ENCODE data around the gene SLC22A6. TPM values are rescaled to one million over a fixed set of nuclear protein-coding genes. Genes with fewer than 3 reads are reported as not detected.
"Not testable (repeated sequence)": the region's sequence is repeated elsewhere in the genome, so short reads cannot be mapped to it uniquely, and the experiment has no call there.

The SLC22A6 gene
- total RNA-seq, 6 experiments from 2014 or later: not detected

- no peaks in the 10 kb centered on the region for H3K9me3 Mint-ChIP-seq
- TF ChIP-seq, protein P1, sequence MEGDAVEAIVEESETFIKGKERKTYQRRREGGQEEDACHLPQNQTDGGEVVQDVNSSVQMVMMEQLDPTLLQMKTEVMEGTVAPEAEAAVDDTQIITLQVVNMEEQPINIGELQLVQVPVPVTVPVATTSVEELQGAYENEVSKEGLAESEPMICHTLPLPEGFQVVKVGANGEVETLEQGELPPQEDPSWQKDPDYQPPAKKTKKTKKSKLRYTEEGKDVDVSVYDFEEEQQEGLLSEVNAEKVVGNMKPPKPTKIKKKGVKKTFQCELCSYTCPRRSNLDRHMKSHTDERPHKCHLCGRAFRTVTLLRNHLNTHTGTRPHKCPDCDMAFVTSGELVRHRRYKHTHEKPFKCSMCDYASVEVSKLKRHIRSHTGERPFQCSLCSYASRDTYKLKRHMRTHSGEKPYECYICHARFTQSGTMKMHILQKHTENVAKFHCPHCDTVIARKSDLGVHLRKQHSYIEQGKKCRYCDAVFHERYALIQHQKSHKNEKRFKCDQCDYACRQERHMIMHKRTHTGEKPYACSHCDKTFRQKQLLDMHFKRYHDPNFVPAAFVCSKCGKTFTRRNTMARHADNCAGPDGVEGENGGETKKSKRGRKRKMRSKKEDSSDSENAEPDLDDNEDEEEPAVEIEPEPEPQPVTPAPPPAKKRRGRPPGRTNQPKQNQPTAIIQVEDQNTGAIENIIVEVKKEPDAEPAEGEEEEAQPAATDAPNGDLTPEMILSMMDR (IDR thresholded peaks at IDR 0.05): no peak
- H3K4me1 Mint-ChIP-seq (ENCODE audit: low read depth): peaks cover 22% of the 10 kb centered on the region
- H3K27ac Mint-ChIP-seq: no peak overlapping the region
- no peaks in the 10 kb centered on the region for H3K36me3 Mint-ChIP-seq (ENCODE audit: low read depth)
- DNase-seq: no peak
- peaks cover 4% of the 10 kb centered on the region; the same call in 1 of the 2 replicates for H3K27me3 Mint-ChIP-seq (ENCODE audit: insufficient read depth)
- no peak overlapping the region for H3K4me3 Mint-ChIP-seq
Measured at GRCh38 chr11:62957147-62957546, 27.6 kb downstream of the SLC22A6 start.

- Mint-ChIP-seq H3K4me3 (no peak overlapping the region), H3K36me3 (ENCODE audit: low read depth) (no peaks in the 10 kb centered on the region), H3K27ac (no peak overlapping the region), H3K27me3 (ENCODE audit: insufficient read depth) (peaks cover 7% of the 10 kb centered on the region), H3K9me3 (no peaks in the 10 kb centered on the region), H3K4me1 (ENCODE audit: low read depth) (peaks cover 22% of the 10 kb centered on the region)
- TF ChIP-seq, protein P1 (IDR thresholded peaks at IDR 0.05): no peak
- no peak for DNase-seq
Measured at GRCh38 chr11:62954478-62954877, 30.3 kb downstream of the SLC22A6 start.

DNA sequence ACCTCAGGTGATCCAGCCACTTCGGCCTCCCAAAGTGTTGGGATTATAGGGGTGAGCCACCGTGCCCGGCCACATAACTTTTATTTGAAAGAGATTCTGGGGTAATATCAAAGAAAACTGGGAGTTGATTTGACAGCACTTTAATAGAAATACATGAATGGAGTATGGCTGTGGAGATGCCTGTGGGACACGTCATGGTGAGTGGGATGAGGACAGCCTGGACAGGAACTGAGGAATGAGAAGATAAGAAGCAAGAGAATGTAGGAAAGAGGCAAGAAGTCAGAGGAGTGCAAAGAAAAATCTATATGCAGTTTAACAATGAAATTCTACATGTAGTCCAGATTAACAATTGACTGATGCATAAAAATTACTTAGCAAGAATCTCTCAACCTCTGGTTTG lies 31.0 kb downstream of the SLC22A6 start:
- H3K9me3 Mint-ChIP-seq: no peaks in the 10 kb centered on the region
- peaks cover 17% of the 10 kb centered on the region for H3K4me1 Mint-ChIP-seq (ENCODE audit: low read depth)
- no peak overlapping the region for H3K27ac Mint-ChIP-seq
- peaks cover 12% of the 10 kb centered on the region for H3K27me3 Mint-ChIP-seq (ENCODE audit: insufficient read depth)
- no peaks in the 10 kb centered on the region for H3K36me3 Mint-ChIP-seq (ENCODE audit: low read depth)
- peak; percentile 28 for DNase-seq
- TF ChIP-seq, protein P1 (IDR thresholded peaks at IDR 0.05): no peak
- no peak overlapping the region for H3K4me3 Mint-ChIP-seq

DNA sequence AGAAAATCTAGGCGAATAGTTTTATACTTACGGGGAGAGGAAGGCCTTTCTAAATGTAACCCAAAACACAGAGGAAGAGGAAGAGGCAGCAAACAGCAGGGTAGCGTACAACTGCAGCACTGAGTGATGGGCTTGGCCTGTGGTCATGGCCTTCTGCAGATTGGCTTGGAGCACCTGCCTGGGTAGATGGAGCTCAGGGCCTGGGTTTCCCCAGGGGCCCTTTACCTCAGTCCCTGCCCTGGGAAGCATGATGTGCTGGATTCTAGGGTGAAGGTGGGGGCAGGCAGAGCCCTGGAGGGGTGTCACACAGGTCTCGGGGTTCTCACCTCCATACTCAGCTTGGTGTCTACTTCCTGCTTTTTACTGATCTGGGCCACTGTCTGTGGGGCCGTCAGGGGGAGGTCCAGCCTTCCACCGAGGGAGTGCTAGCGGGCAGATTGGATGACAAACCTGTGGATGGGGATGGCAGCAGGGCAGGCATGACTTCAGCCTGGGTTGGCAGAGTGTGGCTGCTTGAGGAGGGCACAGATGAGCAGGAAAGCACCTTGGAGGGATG lies 35.9 kb downstream of the SLC22A6 start:
- Mint-ChIP-seq H3K36me3 (ENCODE audit: low read depth) (no peaks in the 10 kb centered on the region), H3K4me3 (no peak overlapping the region), H3K9me3 (no peaks in the 10 kb centered on the region), H3K27ac (no peak overlapping the region), H3K4me1 (ENCODE audit: low read depth) (peaks cover 4% of the 10 kb centered on the region), H3K27me3 (ENCODE audit: insufficient read depth) (peaks cover 8% of the 10 kb centered on the region)
- DNase-seq: no peak
- TF ChIP-seq, protein P1 (IDR thresholded peaks at IDR 0.05): no peak

- not testable (repeated sequence) for H3K9me3 Mint-ChIP-seq; H3K36me3 Mint-ChIP-seq (ENCODE audit: low read depth); H3K27ac Mint-ChIP-seq; H3K4me3 Mint-ChIP-seq; H3K4me1 Mint-ChIP-seq (ENCODE audit: low read depth); DNase-seq
- H3K27me3 Mint-ChIP-seq (ENCODE audit: insufficient read depth): peaks cover 16% of the 10 kb centered on the region
Measured at GRCh38 chr11:62945538-62945937, 39.2 kb downstream of the SLC22A6 start.

DNA sequence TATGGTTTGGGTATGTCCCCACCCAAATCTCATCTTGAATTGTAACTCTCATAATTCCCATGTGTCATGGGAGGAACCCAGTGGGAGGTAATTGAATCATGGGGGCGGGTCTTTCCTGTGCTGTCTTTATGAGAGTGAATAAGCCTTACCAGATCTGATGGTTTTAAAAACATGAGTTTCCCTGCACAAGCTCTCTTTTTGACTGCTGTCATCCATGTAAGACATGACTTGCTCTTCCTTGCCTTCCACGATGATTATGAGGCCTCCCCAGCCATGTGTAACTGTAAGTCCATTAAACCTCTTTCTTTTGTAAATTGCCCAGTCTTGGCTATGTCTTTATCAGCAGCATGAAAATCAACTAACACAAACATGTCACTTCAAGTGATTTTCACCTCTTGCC lies 47.2 kb downstream of the SLC22A6 start:
- H3K4me3 Mint-ChIP-seq: not testable (repeated sequence)

GRCh38 chr11:62934496-62934785 lies 50.3 kb downstream of the SLC22A6 start:
- Mint-ChIP-seq H3K27ac (no peak overlapping the region), H3K27me3 (ENCODE audit: insufficient read depth) (peaks cover 10% of the 10 kb centered on the region), H3K9me3 (no peaks in the 10 kb centered on the region), H3K36me3 (ENCODE audit: low read depth) (no peaks in the 10 kb centered on the region), H3K4me3 (no peak overlapping the region), H3K4me1 (ENCODE audit: low read depth) (no peaks in the 10 kb centered on the region)
- DNase-seq: no peak
- TF ChIP-seq, protein P1 (IDR thresholded peaks at IDR 0.05): no peak

More for the DNA sequence above, 47.2 kb downstream of the SLC22A6 start:
- DNase-seq; H3K27ac Mint-ChIP-seq; H3K36me3 Mint-ChIP-seq (ENCODE audit: low read depth); H3K4me1 Mint-ChIP-seq (ENCODE audit: low read depth); H3K9me3 Mint-ChIP-seq: not testable (repeated sequence)
- H3K27me3 Mint-ChIP-seq (ENCODE audit: insufficient read depth): peaks cover 11% of the 10 kb centered on the region

All from HFFc6 (cell line).